Rectal smooth muscle tissue (tissue), 1 donor: ENCODE measurements around the gene CRLF2.
"Not testable (repeated sequence)": the region's sequence is repeated elsewhere in the genome, so short reads cannot be mapped to it uniquely, and the experiment has no call there.

Experiments used
- H3K27ac ChIP-seq: one replicate; pipeline ENCODE4 v1.7.0; 2013; ENCODE audit warnings: low read depth, low read length, inconsistent platforms
- H3K27me3 ChIP-seq: one replicate; pipeline ENCODE4 v1.7.0; 2013; ENCODE audit warnings: low read length; ENCODE audit not compliant: control insufficient read depth, insufficient read depth
- H3K36me3 ChIP-seq: one replicate; pipeline ENCODE4 v1.7.0; 2013; ENCODE audit warnings: low read length; ENCODE audit not compliant: control insufficient read depth, insufficient read depth
- H3K4me1 ChIP-seq: one replicate; pipeline ENCODE4 v1.7.0; 2013; ENCODE audit warnings: low read length; ENCODE audit not compliant: control insufficient read depth, insufficient read depth
- H3K4me3 ChIP-seq: one replicate; pipeline ENCODE4 v1.7.0; 2013; ENCODE audit warnings: low read length
- H3K9ac ChIP-seq: one replicate; pipeline ENCODE4 v1.7.0; 2013; ENCODE audit warnings: low read length

Gene CRLF2

DNA sequence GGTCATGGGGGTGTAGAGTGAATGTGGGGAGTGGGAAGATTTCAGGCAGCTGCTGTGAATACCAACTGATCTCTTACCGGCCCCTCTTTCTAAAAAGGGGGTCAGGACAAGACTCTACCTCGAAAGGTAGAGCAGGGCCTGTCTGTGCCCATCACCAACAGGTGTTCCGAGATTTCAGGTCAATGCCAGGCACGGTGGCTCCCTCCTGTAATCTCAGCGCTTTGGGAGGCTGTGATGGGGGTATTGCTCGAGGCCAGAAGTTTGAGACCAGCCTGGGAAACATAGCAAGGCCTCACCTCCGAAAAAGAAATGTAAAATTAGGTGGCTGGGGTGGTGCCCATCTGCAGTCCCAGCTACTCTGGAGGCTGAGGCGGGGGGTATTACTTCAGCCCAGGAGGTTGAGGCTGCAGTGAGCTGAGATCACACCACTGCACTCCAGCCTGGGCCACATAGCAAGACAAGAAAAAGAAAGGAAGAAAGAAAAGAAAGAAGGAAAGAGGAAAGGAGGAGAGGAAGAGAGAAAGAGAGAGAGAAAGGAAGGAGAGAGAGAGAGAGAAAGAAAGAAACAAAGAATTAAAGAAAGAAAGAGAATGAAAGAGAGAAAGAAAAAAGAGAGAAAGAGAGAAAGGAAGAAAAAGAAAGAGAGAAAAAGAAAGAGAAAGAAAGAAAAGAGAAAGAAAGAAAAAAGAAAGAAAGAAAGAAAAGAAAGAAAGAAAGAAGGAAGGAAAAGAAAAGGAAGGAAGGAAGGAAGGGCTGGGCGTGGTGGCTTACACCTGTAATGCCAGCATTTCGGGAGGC, 50.1 kb downstream of the CRLF2 start:
- H3K9ac ChIP-seq: no peak overlapping the region
- H3K27me3 ChIP-seq: no peaks in the 10 kb centered on the region
- no peak overlapping the region for H3K27ac ChIP-seq
- H3K4me1 ChIP-seq: no peaks in the 10 kb centered on the region
- no peaks in the 10 kb centered on the region for H3K36me3 ChIP-seq
- no peak overlapping the region for H3K4me3 ChIP-seq

DNA sequence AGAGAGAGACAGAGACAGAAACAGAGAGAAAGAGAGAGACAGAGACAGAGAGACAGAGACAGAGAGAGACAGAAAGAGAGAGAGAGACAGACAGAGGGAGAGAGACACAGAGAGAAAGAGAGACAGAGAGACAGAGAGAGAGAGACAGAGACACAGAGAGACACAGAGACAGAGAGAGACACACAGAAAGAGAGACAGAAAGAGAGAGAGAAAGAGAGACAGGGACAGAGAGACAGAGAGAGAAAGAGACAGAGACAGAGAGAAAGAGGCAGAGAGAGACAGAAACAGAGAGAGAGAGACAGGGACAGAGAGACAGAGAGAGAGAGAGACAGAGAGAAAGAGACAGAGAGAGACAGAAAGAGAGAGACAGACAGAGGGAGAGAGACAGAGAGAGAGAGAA, 52.9 kb downstream of the CRLF2 start:
- no peaks in the 10 kb centered on the region for H3K36me3 ChIP-seq
- no peak overlapping the region for H3K27ac ChIP-seq
- H3K4me3 ChIP-seq: no peak overlapping the region
- H3K9ac ChIP-seq: no peak overlapping the region
- H3K4me1 ChIP-seq: no peaks in the 10 kb centered on the region
- no peaks in the 10 kb centered on the region for H3K27me3 ChIP-seq

DNA sequence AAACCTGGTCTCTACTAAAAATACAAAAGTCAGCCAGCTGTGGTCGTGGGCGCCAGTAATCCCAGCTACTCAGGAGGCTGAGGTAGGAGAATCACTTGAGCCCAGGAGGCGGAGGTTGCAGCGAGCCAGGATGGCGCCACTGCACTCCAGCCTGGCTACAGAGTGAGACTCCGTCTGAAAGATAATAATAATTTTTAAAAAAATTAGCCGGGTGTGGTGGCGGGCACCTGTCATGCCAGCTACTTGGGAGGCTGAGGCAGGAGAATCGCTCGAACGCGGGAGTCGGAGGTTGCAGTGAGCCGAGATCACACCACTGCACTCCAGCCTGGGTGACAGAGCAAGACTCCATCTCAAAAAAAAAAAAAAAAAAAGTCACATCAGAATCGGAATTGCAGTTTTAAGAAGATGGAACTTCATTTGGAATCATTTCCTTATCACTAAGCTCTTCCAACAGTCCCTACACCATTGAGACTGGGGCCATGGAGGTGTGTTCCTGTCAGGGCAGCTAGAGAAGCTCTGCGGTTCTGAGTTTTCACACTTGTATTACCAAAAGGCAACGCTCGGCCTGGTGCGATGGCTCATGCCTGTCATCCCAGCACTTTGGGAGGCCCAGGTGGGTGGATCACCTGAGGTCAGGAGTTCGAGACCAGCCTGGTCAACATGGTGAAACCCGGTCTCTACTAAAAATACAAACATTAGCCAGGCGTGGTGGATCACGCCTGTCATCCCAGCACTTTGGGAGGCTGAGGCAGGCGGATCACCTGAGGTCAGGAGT, 55.6 kb downstream of the CRLF2 start:
- not testable (repeated sequence) for H3K27ac ChIP-seq, H3K36me3 ChIP-seq, H3K27me3 ChIP-seq, H3K4me3 ChIP-seq, H3K4me1 ChIP-seq, H3K9ac ChIP-seq

DNA sequence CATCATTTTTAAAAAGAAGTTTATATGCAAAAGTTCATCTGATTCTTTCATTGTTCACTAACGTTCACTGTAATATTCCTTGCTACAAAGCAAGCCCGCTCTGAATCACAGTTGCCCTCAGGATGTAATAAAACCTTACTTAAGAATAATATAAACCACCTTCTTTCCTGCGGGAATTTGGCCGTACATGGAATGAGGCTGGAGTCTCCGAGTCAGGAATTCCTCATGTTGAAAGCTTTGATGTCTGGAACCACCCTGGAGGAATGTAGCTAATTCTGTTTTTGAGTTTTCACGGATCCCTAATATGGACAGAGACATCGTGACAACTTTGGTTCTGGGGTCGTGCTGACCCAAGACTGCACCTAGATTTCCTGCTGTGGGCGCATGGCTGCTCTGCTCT, 58.5 kb downstream of the CRLF2 start:
- Histone ChIP-seq H3K9ac (no peak overlapping the region), H3K4me3 (no peak overlapping the region), H3K27me3 (no peaks in the 10 kb centered on the region), H3K36me3 (no peaks in the 10 kb centered on the region), H3K27ac (no peak overlapping the region), H3K4me1 (no peaks in the 10 kb centered on the region)

DNA sequence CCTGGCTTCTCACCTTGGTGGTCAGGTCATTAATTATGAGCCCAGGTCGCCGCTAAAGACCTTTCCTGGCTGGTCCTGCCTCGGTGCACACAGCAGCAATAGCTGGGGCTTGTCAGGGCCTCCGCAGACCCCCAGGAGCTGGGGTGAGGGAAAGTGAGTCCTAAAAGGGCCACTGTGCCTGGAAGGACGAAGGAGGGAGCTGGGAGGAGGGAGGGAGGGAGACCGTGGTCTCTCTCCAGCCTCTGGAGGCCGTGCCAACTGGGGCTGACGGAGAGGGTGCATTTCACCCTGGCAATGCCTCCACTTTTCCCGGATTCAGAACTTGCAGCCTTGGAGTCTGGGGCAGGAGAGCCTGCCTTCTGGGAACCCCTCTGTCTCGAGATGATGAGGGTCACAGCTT, 60.4 kb downstream of the CRLF2 start:
- H3K27me3 ChIP-seq: no peaks in the 10 kb centered on the region
- no peak overlapping the region for H3K27ac ChIP-seq
- no peak overlapping the region for H3K4me3 ChIP-seq
- H3K4me1 ChIP-seq: no peaks in the 10 kb centered on the region
- H3K36me3 ChIP-seq: no peaks in the 10 kb centered on the region
- no peak overlapping the region for H3K9ac ChIP-seq

DNA sequence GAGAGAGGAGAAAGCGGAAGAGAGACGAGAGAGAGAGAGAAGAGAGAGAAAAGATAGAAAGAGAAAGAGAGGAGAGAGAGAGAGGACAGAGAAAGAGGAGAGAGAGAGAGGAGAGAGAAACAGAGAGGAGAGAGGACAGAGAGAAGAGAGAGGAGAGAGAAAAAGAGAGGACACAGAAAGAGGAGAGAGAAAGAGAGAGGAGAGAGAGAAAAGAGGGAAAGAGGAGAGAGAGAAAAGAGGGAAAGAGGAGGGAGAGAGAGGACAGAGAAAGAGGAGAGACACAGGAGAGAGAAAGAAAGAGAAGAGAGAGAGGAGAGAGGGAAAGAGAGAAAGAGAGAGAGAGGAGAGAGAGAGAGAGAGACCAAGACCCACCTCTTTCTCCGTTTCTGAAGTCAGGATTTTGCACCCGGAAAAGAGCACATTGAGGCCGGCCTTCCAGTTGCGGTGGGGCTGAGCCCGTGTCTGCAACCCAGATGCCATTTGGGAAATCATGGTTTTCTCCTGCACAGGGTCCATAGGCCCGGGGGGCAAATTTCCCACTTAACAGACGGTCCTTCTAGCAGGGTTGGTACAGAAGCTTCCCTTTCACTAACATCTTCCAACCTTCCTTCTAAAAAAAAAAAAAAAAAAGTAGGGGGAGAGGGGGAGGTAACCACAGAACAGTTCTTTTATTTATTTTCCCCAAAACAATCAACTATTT, 60.9 kb downstream of the CRLF2 start:
- H3K27me3 ChIP-seq: no peaks in the 10 kb centered on the region

DNA sequence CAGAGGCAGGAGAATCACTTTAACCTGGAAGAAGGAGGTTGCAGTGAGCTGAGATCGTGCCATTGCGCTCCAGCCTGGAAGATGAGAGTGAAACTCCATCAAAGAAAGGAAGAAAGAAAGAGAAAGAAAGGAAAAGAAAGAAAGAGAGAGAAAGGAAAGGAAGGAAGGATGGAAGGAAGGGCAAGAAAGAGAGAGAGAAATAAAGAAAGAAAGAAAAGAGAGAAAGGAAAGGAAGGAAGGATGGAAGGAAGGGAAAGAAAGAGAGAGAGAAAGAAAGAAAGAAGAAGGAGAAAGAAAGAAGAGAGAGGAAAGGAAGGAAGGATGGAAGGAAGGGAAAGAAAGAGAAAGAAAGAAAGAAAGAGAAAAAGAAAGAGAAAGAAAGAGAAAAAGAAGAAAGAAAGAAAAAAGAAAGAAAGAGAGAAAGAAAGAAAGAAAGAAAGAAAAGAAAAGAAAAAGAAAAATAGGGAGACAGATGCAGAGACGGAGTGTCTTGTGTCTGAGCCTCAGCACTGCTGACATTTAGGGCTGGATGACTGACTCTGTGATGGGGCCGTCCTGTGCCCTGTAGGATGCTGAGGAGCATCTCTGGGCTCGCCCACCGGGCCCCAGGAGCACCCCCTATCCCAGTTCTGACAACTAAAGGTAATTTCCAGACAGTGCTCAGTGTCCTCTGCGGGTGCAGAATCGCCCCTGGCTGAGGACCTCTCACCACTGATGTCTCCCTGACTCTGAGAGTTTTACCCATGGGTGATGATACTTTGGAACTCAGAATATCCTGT, 61.7 kb downstream of the CRLF2 start:
- Histone ChIP-seq H3K9ac (no peak overlapping the region), H3K4me3 (no peak overlapping the region), H3K4me1 (no peaks in the 10 kb centered on the region), H3K27me3 (no peaks in the 10 kb centered on the region), H3K36me3 (no peaks in the 10 kb centered on the region), H3K27ac (no peak overlapping the region)

More for the DNA sequence above, 60.9 kb downstream of the CRLF2 start:
- H3K4me1 ChIP-seq: no peaks in the 10 kb centered on the region
- no peak overlapping the region for H3K9ac ChIP-seq
- H3K36me3 ChIP-seq: no peaks in the 10 kb centered on the region
- no peak overlapping the region for H3K27ac ChIP-seq
- no peak overlapping the region for H3K4me3 ChIP-seq

DNA sequence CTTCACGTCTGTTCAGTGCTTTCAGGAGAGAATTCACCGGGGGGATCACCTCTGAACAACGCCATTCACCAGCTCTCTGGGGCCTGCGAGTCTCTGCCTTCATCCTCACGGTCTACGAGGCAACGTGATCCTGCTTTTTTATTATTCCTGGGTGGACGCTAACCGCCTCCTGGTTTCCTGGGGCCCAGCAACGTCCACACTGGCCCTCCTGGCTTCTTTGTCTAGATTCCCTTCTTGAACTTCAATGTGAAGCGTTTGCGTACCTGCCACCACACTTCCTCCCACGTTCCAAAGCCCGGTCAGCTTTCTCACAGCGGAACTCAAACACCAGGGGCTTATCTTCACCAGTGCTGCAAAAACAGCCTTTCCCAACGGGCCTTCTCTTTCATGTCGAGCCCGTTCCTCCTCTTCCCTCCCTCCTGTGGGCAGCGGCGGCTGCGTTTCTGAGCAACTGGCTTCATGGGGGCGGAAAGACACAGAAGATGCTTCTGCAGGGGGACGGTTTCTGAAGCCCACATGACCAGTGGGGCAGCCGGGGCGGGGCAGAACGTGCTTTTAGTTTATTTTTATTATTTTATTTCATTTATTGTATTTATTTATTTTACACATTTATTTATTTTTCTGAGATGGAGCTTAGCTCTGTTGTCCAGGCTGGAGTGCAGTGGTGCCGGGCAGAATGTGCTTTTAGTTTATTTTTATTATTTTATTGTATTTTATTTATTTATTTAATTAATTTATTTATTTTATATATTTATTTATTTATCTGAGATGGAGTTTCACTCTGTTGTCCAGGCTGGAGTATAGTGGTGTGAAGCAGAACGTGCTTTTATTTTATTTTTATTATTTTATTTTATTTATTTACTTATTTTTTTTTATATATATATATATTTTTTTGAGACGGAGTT, 64.6 kb downstream of the CRLF2 start:
- H3K4me1 ChIP-seq: no peaks in the 10 kb centered on the region

DNA sequence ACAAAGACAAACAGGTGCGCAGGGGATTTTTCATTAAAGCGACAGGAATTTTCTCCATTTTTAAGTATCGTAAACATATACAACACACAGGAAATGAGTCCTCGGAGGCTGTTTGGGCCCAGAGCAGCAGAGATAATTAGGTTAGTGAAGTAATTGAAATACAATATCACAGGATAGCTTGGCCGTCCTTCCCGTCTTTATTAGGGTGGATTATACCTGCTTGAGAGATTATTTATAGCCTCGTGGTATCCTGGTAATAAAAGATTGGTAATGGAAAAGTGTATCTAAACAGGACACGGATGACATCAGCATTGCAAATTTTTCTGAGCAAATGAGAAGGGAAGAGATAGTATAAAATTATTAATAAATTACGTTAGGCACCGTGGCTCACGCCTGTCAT, 68.2 kb downstream of the CRLF2 start:
- Histone ChIP-seq H3K4me3 (no peak overlapping the region), H3K4me1 (no peaks in the 10 kb centered on the region), H3K36me3 (no peaks in the 10 kb centered on the region), H3K27ac (no peak overlapping the region), H3K9ac (no peak overlapping the region), H3K27me3 (no peaks in the 10 kb centered on the region)

More for the DNA sequence above, 64.6 kb downstream of the CRLF2 start:
- Histone ChIP-seq H3K27me3 (no peaks in the 10 kb centered on the region), H3K9ac (no peak overlapping the region), H3K36me3 (no peaks in the 10 kb centered on the region), H3K27ac (no peak overlapping the region), H3K4me3 (no peak overlapping the region)
